Measurements from ENCODE around the gene IGF2R.
"Not testable (repeated sequence)": the region's sequence is repeated elsewhere in the genome, so short reads cannot be mapped to it uniquely, and the experiment has no call there.

Gene IGF2R

GRCh38 chr6:159998538-159998937, 29.7 kb downstream of the IGF2R start:
- TF ChIP-seq CTCF (IDR thresholded peaks at IDR 0.05; ENCODE audit: extremely low read depth, missing control alignments): no peak
- DNase-seq (ENCODE audit: low spot score): no peak

DNA sequence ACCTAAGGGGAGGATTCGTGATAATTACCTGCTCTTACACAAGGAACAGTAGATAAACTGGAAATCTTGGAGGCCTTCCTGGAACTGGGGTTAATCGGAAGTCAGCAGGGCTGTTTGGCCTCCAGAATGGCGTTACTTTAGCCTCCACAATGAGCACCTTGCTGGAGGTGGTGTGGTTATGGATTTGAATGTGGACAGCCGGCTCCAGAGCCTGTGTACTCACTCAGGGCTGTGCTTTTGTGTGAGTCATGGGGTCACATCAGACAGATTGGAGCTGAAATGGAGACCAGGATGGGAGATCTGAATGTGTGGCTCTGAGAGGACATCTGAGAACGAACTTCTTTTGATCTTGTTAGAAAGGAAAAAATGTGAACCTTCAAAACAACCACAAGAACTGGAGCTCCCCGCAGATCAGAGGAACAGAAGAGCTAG, 30.4 kb downstream of the IGF2R start:
- no peak for TF ChIP-seq CTCF (IDR thresholded peaks at IDR 0.05; ENCODE audit: extremely low read depth, missing control alignments)
- no peak for DNase-seq (ENCODE audit: low spot score)

DNA sequence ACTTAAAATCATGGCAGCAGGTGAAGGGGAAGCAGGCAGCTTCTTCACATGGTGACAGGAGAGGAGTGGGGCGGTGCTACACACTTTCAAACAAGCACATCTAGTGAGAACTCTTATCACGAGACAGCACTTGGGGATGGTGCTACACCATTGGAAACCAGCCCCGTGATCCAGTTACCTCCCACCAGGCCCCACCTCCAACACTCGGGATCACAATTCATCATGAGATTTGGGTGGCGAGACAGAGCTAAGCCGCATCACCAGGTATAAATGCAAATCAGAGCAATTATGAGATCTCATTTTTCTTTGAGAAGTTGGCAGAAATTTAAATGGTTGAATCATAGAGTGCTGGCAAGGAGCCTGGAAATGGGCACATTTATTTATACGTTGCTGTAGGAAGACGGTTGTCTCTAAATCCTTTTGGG, 31.4 kb downstream of the IGF2R start:
- no peak for TF ChIP-seq CTCF (IDR thresholded peaks at IDR 0.05; ENCODE audit: extremely low read depth, missing control alignments)
- DNase-seq (ENCODE audit: low spot score): no peak

- not testable (repeated sequence) for DNase-seq (ENCODE audit: low spot score)
These were observed 32.1 kb downstream of the IGF2R start for GRCh38 chr6:160000893-160001427.

GRCh38 chr6:160002882-160003281, 34.0 kb downstream of the IGF2R start:
- no peak for TF ChIP-seq CTCF (IDR thresholded peaks at IDR 0.05; ENCODE audit: extremely low read depth, missing control alignments)
- no peak for DNase-seq (ENCODE audit: low spot score)

DNA sequence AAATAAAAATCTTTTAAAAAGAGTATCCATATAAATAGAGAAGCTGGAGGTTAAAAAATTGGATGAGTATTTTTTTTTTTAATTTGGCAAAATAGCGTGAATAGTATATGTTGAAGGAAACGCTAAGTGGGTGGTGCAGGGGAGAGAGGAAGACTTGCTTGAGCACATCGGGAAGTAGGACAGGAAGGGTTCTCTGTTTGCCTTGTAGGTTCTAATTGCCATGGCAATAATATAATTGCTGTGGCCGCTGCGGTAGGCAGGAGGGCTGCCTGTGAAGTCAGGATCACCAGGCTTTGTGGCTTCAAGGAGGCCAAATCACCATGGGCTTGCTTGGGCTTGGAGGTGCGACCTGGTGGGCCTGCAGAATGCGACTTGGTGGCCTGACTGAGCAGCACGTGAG, 35.1 kb downstream of the IGF2R start:
- TF ChIP-seq CTCF (IDR thresholded peaks at IDR 0.05; ENCODE audit: extremely low read depth, missing control alignments): no peak
- no peak for DNase-seq (ENCODE audit: low spot score)

- no peak for DNase-seq (ENCODE audit: low spot score)
- no peak for TF ChIP-seq CTCF (IDR thresholded peaks at IDR 0.05; ENCODE audit: extremely low read depth, missing control alignments)
These were observed 35.7 kb downstream of the IGF2R start for GRCh38 chr6:160004419-160005175.

- no peak for TF ChIP-seq CTCF (IDR thresholded peaks at IDR 0.05; ENCODE audit: extremely low read depth, missing control alignments)
- DNase-seq (ENCODE audit: low spot score): no peak
These were observed 36.3 kb downstream of the IGF2R start for GRCh38 chr6:160005211-160005610.
